SJCRH30 (cell line): ENCODE measurements around the gene DNAJC1. TPM values are rescaled to one million over a fixed set of nuclear protein-coding genes. Genes with fewer than 3 reads are reported as not detected.

ENCODE experiments used
- DNase-seq, 2 experiments: peaks; one replicate each; pipeline ENCODE4 v3.0.0-alpha.2; 2015 to 2020
- H3K27ac ChIP-seq: fragments of 250-450 bp; sonication (Bioruptor Pico); 2 replicates; pipeline ENCODE4 v1.5.1; 2020; ENCODE audit warnings: mild to moderate bottlenecking, moderate library complexity
- H3K27me3 ChIP-seq: fragments of 250-450 bp; sonication (Bioruptor Pico); 2 replicates; pipeline ENCODE4 v1.5.1; 2020; ENCODE audit warnings: mild to moderate bottlenecking, moderate library complexity
- H3K36me3 ChIP-seq: fragments of 250-450 bp; sonication (Bioruptor Pico); 2 replicates; pipeline ENCODE4 v1.5.1; 2020; ENCODE audit warnings: mild to moderate bottlenecking, moderate library complexity
- H3K4me1 ChIP-seq: fragments of 250-450 bp; sonication (Bioruptor Pico); 2 replicates; pipeline ENCODE4 v1.5.1; 2020; ENCODE audit warnings: mild to moderate bottlenecking, moderate library complexity
- H3K4me3 ChIP-seq: fragments of 250-450 bp; sonication (Bioruptor Pico); 2 replicates; pipeline ENCODE4 v1.5.1; 2020; ENCODE audit warnings: mild to moderate bottlenecking, moderate library complexity
- H3K9me3 ChIP-seq: fragments of 250-450 bp; sonication (Bioruptor Pico); replicated peaks from 2 replicates; pipeline ENCODE4 v1.5.1; 2020; ENCODE audit warnings: mild to moderate bottlenecking, moderate library complexity
- total RNA-seq: library from RNA; depleted of rRNA; stranded (reverse); fragments of >200 nt; shearing (Covaris generic); gene quantifications from 2 replicates; pipeline ENCODE4 v1.2.3, GENCODE V29; 2014

Gene DNAJC1
- total RNA-seq, 1 experiment from 2014 or later = 11.4 TPM

DNA sequence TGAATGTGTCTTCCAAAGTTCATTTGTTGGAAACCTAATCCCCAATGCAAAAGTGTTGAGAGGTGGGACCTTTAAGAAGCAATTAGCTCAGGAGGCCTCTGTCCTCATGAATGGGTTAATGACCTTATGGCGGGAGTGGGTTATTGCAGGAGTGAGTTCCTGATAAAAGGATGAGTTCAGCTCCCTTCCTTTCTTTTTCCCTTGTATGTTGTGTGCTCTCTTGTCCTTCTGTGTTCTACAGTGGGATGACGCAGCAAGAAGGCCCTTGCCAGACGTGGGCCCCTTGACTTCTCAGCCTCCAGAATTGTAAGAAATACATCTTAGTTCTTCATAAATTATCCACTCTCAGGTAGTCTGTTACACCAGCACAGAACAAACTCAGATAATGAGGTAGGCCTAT lies 206.0 kb downstream of the DNAJC1 start:
- DNase-seq = no peak
- H3K9me3 ChIP-seq = 0 out of 2 replicates have a peak, but pooled peaks cover 4% of the 10 kb centered on the region
- no peaks in the 10 kb centered on the region for H3K27me3 ChIP-seq
- H3K4me3 ChIP-seq = no peak overlapping the region
- 0 out of 2 replicates have a peak, but pooled peaks cover 7% of the 10 kb centered on the region for H3K4me1 ChIP-seq
- H3K27ac ChIP-seq = no peak overlapping the region
- H3K36me3 ChIP-seq = no peaks in the 10 kb centered on the region

DNA sequence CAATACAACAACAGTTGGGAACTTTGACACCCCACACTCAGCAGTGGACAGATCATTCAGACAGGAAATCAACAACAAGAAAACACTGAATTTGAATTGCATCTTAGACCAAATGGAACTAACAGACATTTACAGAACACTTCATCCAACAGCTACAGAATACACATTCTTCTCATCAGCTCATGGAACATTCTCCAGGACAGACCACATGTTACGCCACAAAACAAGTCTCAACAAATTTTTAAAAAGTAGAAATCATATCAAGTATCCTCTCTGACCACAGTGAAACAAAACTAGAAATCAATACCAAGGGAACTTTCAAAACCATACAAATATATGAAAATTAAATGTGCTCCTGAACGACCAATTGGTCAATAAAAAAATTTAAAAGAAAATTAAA lies 212.3 kb downstream of the DNAJC1 start:
- Histone ChIP-seq H3K4me1 (no peaks in the 10 kb centered on the region), H3K36me3 (no peaks in the 10 kb centered on the region), H3K27ac (no peak overlapping the region), H3K4me3 (no peak overlapping the region), H3K27me3 (no peaks in the 10 kb centered on the region), H3K9me3 (no peaks in the 10 kb centered on the region)
- no peak for DNase-seq

GRCh38 chr10:21776883-21777282 lies 226.6 kb downstream of the DNAJC1 start:
- Histone ChIP-seq H3K4me3 (no peak overlapping the region), H3K4me1 (no peaks in the 10 kb centered on the region), H3K27me3 (no peaks in the 10 kb centered on the region), H3K36me3 (no peaks in the 10 kb centered on the region), H3K9me3 (no peaks in the 10 kb centered on the region), H3K27ac (no peak overlapping the region)
- no peak for DNase-seq

- Histone ChIP-seq H3K4me3 (no peak overlapping the region), H3K4me1 (peaks cover 2% of the 10 kb centered on the region; the same call in 1 of the 2 replicates), H3K9me3 (no peaks in the 10 kb centered on the region), H3K27me3 (no peaks in the 10 kb centered on the region), H3K27ac (no peak overlapping the region), H3K36me3 (no peaks in the 10 kb centered on the region)
- no peak for DNase-seq
Measured at GRCh38 chr10:21771219-21771618, 232.3 kb downstream of the DNAJC1 start.

GRCh38 chr10:21769041-21769440 lies 234.5 kb downstream of the DNAJC1 start:
- Histone ChIP-seq H3K4me3 (no peak overlapping the region), H3K27ac (no peak overlapping the region), H3K27me3 (no peaks in the 10 kb centered on the region), H3K4me1 (peaks cover 2% of the 10 kb centered on the region; the same call in 1 of the 2 replicates), H3K36me3 (no peaks in the 10 kb centered on the region), H3K9me3 (no peaks in the 10 kb centered on the region)
- DNase-seq = no peak

GRCh38 chr10:21764466-21765189 lies 238.9 kb downstream of the DNAJC1 start:
- Histone ChIP-seq H3K36me3 (no peaks in the 10 kb centered on the region), H3K27me3 (no peaks in the 10 kb centered on the region), H3K4me1 (peaks cover 2% of the 10 kb centered on the region; the same call in 1 of the 2 replicates), H3K27ac (no peak overlapping the region), H3K4me3 (no peak overlapping the region), H3K9me3 (no peaks in the 10 kb centered on the region)
- DNase-seq = no peak

GRCh38 chr10:21760332-21760731 lies 243.2 kb downstream of the DNAJC1 start:
- no peak for DNase-seq
- H3K4me1 ChIP-seq = no peaks in the 10 kb centered on the region
- H3K9me3 ChIP-seq = no peaks in the 10 kb centered on the region
- H3K36me3 ChIP-seq = no peaks in the 10 kb centered on the region
- H3K27me3 ChIP-seq = no peaks in the 10 kb centered on the region
- no peak overlapping the region for H3K27ac ChIP-seq
- H3K4me3 ChIP-seq = no peak overlapping the region

- no peaks in the 10 kb centered on the region for H3K4me1 ChIP-seq
- no peaks in the 10 kb centered on the region for H3K27me3 ChIP-seq
- no peaks in the 10 kb centered on the region for H3K36me3 ChIP-seq
- DNase-seq = no peak
- no peak overlapping the region for H3K27ac ChIP-seq
- no peaks in the 10 kb centered on the region for H3K9me3 ChIP-seq
- no peak overlapping the region for H3K4me3 ChIP-seq
Measured at GRCh38 chr10:21759232-21759631, 244.3 kb downstream of the DNAJC1 start.

DNA sequence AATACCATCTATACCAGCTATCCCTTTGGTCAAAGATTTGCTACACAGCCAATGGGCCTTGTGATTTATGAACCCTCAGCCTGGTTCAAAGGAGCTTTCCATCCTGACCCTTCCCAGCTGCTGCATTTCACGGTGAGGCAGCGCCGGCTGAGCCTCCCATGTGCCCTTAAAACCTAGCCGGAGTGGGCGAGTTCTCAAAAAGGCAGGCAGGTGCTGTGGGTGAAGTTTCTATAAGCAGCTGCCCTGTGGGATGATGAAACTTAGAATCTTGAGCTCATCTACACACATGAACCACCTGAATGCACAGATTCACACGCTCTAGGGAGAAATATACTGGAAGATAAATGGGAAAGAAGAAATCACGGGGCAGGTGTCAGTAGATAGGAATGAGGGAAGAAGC lies 244.8 kb downstream of the DNAJC1 start:
- no peaks in the 10 kb centered on the region for H3K27me3 ChIP-seq
- no peak overlapping the region for H3K27ac ChIP-seq
- no peak for DNase-seq
- no peaks in the 10 kb centered on the region for H3K36me3 ChIP-seq
- no peaks in the 10 kb centered on the region; the same call in 1 of the 2 replicates for H3K4me1 ChIP-seq
- H3K4me3 ChIP-seq = no peak overlapping the region
- H3K9me3 ChIP-seq = no peaks in the 10 kb centered on the region

GRCh38 chr10:21758239-21758638 lies 245.3 kb downstream of the DNAJC1 start:
- Histone ChIP-seq H3K9me3 (no peaks in the 10 kb centered on the region), H3K27me3 (no peaks in the 10 kb centered on the region), H3K4me1 (no peaks in the 10 kb centered on the region; the same call in 1 of the 2 replicates), H3K27ac (no peak overlapping the region), H3K4me3 (no peak overlapping the region), H3K36me3 (no peaks in the 10 kb centered on the region)
- DNase-seq = no peak

DNA sequence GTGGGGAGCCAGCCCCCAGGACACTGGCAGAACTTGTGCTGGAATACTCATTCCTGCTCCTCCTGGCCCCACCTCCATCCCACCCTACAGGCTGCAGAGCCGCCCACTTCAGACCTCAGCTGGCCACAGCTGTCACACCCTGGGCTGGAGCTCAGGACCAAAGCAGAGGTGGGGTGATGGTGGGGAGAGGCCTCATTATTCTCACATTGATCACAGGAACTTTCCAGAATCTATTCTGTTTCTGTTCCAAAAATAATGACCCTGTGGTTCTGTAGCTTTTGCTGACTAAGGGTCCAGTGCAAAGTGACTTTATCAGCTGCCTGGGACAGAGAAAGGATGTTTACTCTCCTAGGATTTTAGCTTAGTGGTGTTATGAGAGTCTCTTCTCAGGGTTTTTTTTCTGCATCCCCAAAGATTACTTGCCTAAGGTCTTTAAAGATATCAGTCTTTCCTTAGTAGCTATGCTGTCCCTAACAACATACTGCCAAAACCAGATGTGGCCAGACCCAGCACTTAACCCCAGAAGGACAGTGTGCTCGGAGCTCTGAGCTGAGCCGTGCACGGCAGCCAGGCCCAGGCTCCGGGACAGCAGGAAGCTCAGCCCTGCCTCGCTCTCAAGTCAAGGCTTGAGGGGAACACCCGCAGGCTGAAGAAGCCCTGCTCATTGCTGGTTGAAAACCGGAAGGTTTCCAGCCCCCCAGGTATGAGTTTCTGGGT lies 246.2 kb downstream of the DNAJC1 start:
- no peak overlapping the region for H3K4me3 ChIP-seq
- no peaks in the 10 kb centered on the region for H3K9me3 ChIP-seq
- H3K27me3 ChIP-seq = no peaks in the 10 kb centered on the region
- no peak overlapping the region for H3K27ac ChIP-seq
- H3K36me3 ChIP-seq = no peaks in the 10 kb centered on the region
- no peaks in the 10 kb centered on the region; the same call in 1 of the 2 replicates for H3K4me1 ChIP-seq
- DNase-seq = peak; percentile 13 to 27

DNA sequence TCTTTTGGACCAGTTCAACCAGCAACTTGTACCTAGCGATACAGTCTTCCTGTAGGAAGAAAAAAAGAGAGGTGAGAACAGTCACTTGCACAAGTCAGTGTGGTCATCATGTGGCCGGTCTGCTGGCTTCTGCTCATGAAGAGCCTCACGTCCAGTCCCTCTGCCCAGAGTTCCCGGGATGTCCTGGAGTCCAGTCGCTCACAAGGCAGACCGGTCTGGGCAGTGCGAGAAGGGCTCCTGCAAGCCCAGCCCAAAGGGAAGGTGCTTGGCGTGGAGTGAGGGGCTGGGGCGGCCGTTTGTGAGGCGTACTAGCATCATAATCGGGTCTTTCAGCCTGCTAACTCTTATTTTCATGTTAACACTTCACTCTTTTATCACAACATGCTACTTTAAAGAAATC lies 246.8 kb downstream of the DNAJC1 start:
- Histone ChIP-seq H3K36me3 (no peaks in the 10 kb centered on the region), H3K9me3 (no peaks in the 10 kb centered on the region), H3K27me3 (no peaks in the 10 kb centered on the region), H3K4me1 (no peaks in the 10 kb centered on the region; the same call in 1 of the 2 replicates), H3K27ac (no peak overlapping the region), H3K4me3 (no peak overlapping the region)
- DNase-seq = no peak

DNA sequence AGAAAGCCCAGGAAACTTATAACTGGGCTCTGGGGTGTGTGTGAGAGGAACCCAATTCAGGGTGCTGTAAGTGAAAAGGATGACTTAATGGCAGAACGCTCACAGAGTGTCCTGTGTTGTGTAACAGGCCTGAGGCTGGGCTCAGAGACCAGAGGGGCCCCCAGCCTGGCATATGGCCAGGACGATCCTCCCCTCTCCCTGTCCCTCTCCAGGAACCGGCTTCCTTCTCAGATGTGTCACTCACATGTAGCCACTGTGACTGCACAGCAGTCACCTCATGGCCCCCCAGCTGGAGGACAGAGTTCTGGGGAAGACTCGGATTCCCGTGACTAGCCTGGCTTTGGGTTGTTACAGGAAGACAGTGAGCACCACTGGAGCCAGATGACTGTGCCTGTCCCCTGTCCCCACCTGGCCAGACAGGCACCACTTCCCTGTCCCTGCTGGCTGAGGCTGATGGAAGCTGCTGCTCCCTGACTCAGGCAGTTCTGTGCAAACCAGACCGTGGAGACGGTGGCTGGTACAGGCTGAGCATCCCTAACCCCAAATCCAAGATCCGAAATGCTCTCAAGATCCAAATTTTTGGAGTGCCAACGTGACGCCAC lies 249.0 kb downstream of the DNAJC1 start:
- H3K4me1 ChIP-seq = no peaks in the 10 kb centered on the region; the same call in 1 of the 2 replicates
- H3K9me3 ChIP-seq = no peaks in the 10 kb centered on the region
- DNase-seq = peak; percentile 12 to 36
- H3K36me3 ChIP-seq = no peaks in the 10 kb centered on the region
- no peak overlapping the region for H3K4me3 ChIP-seq
- H3K27me3 ChIP-seq = no peaks in the 10 kb centered on the region
- H3K27ac ChIP-seq = no peak overlapping the region

- H3K4me3 ChIP-seq = no peak overlapping the region
- DNase-seq = peak; percentile 13 to 17
- H3K27me3 ChIP-seq = no peaks in the 10 kb centered on the region
- no peaks in the 10 kb centered on the region for H3K9me3 ChIP-seq
- no peak overlapping the region for H3K27ac ChIP-seq
- H3K4me1 ChIP-seq = no peaks in the 10 kb centered on the region; the same call in 1 of the 2 replicates
- no peaks in the 10 kb centered on the region for H3K36me3 ChIP-seq
Measured at GRCh38 chr10:21753497-21754270, 249.8 kb downstream of the DNAJC1 start.
